ENCODE measurements around the gene PPP1R1C.

DNA sequence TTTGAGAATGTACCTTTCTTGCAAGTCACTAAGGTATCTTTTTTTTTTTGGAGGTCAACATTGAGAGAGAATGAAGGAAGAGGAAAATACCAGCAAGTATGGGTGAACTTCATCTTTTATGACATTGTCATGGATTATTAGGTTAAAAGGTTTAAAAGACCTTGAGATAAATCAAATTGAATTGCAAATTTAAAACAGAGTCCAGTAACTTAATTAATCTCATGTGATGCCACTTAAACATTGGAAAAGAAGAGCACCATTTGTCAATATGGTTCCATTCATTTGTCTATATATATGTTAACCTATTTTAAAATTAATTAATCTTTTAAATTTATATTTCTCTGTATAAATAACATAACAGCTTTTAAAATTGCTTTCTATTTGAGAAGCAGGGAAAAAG lies 83.8 kb downstream of the PPP1R1C start:
- TF ChIP-seq SP1 (IDR thresholded peaks at IDR 0.05) (no peak), BHLHE40 (IDR thresholded peaks at IDR 0.05; ENCODE audit: borderline replicate concordance) (no peak), LEF1 (IDR thresholded peaks at IDR 0.05; ENCODE audit: borderline replicate concordance) (no peak), FOXA1 (IDR thresholded peaks at IDR 0.05) (no peak), ZNF384 (IDR thresholded peaks at IDR 0.05) (no peak)

Measured in HEK293T (cell line).